Measurements from ENCODE around the gene GPR3.
A peak's percentile ranks its signal among the peaks of the same experiment; 100 is the strongest.
"Not testable (repeated sequence)": the region's sequence is repeated elsewhere in the genome, so short reads cannot be mapped to it uniquely, and the experiment has no call there.

The GPR3 gene

DNA sequence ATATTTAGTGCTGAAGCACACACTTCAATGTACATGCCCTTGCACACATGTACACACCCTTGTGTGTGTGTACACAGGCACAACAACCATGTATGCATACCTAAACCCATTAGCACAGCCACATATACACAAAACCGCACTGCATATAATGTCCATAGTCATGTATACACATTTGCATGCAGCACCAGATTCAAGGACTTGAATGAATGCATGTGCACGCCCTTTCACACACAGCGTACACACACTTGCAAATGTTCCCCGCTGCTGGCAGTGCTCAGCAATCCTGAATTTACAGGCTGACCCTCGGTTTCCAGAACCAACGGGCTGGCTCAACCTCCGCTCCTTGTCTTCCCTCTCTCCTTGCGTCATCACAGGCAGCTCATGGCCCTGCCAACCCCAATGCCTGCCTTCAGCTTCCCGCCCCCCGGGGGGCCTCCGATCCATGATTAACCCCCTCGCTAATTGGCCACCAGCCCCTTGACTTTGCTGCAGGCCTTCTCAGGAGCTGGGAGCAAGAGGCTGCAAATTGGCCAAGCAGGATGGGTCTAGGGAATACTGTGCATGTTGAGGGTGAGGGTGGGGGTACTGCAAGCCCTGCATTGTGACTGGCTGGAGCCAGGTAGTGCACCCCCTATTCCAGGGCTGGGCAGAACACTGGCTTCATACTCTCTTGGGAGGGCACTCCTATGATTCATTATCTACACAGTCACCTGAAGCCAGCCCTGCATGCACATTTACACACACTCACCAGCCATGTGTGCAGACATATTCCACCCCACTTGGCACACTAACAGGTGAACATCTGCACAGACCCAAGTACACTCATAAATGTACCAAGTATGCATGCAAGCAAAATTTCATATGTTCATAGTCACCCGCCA is 7.9 kb downstream of the GPR3 start:
- no peak for DNase-seq

DNA sequence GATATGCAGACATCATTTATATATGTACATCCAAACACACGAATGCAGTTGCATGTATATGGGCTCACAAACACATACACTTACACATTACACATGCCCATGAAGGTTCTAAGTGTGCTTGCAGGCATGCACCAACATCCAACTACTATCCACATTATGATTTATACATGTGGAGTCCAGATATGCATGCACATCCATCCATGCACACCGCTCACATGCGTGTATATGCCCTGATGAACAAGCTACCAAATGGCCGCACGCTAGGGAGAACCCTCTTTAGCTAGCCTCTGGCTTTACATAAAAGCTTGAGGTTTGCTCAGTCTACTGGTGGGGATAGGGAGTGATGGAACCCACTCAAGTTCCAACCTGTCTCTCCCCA is 8.5 kb downstream of the GPR3 start:
- no peak for DNase-seq

DNA sequence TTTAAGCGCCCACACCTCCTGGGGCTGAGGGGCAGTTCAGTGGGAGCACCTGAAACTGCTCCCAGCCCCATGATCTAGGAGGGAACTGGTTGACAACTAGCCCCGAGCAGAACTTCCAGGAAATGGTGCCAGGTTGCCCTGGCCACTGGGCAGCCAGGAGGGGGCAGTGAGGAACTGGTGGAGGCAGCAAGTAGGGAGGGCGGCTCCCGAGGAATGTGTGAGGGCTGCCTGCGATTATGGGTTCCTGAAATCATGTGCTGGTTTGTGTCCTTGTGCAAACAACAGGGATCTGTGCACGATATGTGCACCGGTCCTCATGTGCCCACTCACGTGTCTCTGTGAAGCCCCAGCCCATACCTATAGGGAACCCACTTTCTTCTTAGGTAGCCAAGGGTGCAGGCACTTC is 9.9 kb downstream of the GPR3 start:
- peak in 1 of 2 experiments; percentile 32 for DNase-seq

DNA sequence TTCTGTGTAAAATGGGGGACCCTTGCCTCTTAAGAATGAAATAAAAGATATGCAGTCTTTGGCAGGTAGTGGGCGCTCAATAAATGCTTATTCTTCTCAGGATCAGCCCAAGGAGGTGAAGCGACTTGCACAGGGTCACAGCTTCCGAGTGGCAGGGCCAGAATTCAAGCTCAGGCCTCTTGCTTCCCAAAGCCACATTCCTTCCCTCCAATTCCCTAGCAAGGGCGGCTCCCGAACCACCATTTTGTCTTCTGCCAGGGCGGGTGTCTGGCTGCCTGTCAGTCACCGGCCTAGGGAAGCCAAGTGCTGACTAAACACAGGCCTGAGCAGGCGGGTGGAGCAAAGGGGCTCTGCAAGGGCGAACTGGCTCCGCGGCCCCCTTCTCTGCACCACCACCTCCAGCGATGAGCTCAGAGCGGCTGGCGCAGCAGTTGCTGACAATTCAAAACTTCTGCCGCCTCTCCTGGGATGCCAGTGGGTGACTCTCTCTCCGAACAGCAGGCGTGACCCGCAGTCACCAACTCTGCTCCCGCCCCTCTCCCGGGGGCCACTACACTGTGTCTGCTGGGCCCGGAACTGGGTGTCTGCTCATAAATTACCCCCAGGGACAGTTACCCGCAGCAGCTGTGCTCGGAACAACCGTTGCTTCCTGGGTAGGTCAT is 10.8 kb downstream of the GPR3 start:
- no peak for DNase-seq

DNA sequence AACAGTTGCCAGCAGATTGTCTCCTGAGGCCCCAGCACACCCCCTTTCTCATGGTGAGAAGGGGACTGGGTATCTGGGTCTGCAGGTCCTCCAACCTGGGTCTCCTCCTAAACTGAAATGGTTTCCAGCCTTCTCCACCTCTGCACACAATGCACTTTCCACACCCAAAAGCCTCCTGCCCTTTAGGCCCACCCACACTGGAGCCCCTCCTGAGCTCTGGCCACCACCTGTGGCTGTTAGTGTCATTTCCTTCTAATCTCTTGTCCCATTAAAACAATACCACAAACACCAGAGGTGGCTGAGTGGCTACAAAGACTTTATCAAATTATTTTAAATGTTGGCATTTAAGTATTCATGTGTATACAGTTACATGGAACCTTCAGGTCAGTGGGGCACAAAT is 11.5 kb downstream of the GPR3 start:
- DNase-seq, result no peak

DNA sequence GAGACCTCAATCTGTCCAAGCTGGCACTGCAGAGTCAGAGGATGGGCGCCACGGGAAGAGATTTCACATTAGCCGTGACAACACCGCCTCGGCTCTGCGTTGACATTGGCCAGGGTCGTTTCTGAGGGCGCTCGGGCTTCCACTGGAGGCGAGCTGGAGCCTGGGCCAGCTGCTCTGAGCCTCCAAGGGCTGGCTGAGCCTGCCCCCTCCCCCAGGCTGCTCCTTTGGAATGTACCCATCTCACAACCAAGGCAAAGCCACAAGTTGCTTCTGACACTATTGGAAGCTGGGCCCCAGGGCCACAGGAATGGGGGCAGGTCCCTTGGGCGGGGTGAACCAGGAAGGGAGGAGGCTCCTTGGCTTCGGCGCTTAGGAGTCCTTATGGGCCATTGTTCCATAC is 12.7 kb downstream of the GPR3 start:
- no peak for DNase-seq

DNA sequence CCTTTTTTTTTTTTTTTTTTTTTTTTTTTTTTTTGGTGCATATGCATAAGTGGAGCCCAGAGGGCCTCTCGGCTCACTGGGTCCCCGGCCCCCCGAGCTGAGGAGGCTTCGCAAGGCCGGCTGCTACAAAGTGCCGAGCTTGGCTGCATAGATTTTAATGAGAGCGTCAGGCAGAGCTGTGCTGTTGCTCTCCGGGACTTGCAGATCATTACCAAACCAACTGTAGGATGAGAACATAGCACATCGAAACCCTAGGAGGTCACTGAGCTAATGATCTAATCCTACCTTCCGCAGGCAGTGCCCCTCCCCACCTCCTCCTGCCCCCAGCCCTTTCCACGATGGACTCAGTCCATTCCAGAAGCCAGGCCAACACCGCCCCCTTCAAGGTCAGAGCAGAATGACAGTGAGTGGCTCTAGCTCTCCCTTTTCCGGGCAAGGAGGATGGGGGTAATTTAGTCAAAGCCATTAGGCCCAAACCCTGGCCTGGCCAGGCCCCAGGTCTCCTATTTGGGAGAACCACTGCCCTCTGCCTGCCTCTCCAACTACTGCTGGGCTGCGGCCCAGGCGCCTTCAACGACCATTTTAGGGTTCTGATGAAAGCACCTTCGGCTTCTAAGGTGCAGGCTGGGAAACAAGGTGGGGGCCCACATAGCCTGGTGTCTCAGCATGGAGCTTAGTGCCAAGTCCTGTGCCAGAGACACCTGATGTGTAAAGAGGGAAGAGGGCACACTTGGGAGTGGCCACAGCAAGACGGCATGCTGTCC is 13.4 kb downstream of the GPR3 start:
- DNase-seq, result not testable (repeated sequence)

DNA sequence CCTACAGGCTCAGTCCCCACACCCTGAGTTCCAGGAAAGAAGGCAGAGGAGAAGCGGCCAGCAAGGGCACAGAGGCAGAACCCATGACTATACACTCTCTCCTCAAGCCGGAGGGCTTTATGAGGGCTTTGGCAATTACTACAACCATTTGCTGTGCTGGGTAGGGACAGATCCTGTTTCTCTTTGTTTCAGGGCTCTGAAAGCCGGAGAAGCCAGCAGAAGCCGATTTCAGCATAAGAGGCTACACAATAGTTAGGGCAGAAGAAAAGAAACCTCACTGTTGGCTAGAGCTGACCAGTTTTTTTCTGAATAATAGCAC is 13.9 kb downstream of the GPR3 start:
- no peak for DNase-seq

DNA sequence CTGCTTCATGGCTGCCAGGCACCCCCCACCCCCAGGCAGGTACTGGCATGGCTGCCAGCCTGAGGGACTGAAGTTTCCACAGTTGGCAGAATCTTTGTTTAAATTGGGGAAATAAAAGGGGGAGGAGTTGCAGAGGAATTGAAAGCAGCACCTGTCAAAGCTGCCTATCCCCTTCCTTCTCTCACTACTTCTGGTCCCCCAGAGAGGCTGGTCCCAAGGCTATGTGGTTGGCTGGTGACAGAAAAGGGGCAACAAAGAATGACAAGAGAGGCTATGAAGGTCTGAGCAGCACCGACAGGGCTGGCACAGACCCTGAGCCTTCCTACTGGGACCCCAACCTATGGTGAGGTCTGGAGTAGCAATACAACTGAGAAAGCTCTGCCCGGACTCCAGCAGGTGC is 14.4 kb downstream of the GPR3 start:
- DNase-seq, result not testable (repeated sequence)

DNA sequence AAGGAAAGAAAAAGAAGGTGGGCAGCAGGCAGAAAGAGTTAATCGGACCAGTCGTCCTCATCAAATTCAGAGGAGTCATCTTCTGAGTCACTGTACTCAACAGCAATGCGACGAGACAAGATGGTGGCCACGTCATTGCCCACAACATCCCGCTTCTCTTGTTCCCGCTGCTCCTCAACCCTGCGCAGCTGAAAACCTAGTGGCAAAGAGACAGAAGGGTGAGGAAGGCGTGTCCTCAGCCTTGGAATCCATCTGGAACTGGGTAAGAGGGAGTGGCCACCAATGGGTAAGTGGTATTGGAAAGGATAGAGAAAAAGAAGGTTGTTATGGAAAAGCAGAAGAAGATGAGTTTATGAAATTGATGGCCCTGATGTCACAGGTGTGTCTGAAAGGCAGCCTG is 15.7 kb downstream of the GPR3 start:
- DNase-seq, result no peak

DNA sequence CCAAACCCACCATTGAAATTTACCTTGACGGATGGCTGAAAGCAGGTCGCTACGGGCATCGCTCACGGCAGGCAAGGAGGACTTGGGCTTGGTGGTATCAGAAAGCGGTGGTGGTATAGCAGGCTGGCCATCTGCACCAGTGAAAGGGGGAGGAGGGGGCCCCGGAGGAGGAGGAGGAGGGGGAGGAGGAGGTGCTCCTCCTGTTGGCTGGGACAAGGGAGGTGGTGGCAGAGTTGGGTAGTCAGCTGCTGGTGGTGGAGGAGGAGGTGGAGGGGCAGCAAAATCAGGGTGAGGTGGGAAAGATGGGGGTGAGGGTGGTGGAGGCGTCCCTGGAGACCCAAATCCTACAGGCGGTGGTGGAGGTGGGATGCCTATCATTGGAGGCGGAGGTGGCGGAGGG is 17.2 kb downstream of the GPR3 start:
- DNase-seq, result no peak

DNA sequence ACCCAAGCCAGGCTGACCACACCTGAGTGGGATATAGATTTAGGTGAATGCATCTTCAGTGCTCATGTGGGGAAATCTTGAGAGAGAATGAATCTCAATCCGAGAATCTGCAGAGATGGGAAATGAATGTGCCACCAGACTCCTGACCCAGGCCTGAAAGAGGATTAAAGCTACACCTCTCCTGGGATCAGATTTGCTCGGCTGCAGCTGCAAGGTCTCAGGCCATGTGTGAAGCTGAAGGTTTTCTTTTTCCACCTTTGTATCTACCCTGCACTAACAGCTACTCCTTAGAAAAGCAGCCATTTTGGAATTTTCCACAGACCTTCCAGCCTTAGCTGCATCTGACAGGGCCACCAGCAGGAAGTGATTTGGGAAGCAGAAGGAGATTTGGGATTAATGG is 18.3 kb downstream of the GPR3 start:
- no peak for DNase-seq

DNA sequence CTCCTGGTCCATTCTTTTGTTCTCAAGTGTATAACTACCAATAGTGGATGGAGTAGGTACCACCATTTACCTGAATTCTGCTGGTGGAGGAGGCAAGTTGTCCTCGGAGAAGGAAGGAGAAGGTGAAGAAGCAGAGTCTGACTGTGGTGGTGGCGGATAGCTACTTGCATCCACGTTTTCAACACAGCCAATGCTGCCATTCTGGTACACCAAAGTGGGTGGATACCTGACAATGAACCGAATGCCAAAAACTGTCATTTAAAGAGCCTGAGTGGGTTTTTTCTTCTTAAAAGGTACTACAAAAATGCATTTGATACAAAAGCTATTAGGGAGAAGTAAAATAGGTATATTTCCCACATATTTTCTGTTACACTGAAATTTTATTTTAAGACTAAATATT is 20.1 kb downstream of the GPR3 start:
- DNase-seq, result no peak

DNA sequence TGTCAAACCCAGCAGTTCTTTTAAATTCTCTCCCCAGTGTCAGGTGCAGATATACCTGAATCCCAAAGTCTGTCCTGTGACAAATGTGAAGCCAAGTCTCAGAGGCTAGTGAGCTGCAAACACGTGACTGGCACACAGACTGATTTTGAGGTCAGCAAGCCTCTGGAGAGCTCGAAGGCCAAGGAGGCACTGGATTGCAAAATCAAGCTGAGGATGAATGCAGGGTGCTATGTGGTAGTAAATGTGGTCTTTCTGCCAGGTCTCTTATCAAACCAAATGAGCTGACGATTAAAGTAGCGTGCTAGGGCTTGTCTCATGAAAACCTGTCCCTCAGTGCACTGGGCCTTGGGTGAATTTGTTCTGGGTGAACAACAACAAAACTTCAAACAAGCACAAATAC is 20.6 kb downstream of the GPR3 start:
- DNase-seq, result no peak

DNA sequence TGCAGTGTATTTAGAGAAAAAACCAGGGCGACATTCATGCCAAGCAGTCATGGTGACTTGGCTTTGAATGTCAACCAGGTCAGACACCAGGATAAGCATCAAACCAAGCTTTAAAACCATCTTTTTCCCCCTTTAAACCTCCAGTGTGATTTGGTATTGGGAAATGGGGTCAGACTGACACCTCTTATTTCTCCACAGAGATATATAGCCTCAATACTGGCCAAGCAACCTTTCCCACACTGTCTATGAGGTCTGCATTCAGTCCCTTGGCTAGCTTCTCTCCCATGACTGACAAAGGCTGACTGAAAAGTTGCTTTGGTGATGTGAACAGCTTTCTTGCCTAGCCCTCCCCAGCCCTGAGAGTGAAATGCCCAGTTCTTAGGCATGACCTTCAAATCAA is 21.7 kb downstream of the GPR3 start:
- DNase-seq, result no peak

DNA sequence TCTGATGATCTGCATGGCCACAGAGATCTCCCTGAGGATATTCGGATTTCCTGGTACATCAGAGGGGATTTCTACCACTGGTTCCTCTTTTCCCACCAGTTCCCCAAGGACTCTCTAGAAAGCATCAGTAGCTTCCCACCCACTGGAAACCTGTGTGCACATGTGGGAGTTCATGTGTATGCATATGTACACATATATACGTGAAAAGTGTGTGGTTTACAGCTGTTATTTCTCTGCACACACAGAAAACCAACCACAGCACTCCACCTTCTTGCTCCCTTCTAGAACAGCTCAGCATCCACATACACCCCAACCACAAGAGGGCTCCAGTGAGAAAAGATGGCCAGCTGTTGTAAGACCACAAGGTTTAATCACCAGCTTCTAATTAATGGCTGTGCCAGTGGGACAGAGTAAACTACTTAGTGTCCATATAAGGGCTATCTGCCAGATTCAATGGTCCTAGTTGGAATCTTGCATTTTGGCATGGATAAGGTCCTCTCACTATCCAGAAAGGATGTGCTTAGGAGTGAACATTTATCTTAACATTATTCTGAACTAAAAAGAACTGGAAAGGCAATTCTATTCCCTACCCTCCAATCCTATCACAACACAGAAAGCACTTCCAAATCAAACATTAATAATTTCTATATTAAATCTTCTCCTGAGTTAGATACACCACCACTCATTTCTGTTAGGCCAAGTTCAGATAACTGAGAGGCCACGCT is 24.1 kb downstream of the GPR3 start:
- DNase-seq, result peak; percentile 54 to 62

DNA sequence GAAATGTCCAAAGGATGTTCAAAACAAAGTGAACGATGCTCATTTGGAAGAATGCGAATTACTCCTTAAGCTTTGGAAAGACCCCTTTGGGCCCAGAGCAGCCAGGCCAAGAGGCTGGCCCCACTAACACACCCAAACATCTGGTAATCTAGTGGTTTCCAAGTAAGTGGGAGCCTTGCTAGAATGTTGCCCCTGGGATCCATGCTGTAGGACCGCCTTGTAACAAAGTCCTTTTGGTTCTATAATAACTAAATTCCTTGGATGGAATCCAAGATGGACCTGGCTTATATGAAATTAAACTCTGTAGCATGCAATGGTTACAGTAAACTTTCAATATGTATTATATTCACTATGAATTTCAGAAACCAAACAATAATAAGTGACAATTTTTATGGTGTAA is 25.3 kb downstream of the GPR3 start:
- DNase-seq, result no peak

DNA sequence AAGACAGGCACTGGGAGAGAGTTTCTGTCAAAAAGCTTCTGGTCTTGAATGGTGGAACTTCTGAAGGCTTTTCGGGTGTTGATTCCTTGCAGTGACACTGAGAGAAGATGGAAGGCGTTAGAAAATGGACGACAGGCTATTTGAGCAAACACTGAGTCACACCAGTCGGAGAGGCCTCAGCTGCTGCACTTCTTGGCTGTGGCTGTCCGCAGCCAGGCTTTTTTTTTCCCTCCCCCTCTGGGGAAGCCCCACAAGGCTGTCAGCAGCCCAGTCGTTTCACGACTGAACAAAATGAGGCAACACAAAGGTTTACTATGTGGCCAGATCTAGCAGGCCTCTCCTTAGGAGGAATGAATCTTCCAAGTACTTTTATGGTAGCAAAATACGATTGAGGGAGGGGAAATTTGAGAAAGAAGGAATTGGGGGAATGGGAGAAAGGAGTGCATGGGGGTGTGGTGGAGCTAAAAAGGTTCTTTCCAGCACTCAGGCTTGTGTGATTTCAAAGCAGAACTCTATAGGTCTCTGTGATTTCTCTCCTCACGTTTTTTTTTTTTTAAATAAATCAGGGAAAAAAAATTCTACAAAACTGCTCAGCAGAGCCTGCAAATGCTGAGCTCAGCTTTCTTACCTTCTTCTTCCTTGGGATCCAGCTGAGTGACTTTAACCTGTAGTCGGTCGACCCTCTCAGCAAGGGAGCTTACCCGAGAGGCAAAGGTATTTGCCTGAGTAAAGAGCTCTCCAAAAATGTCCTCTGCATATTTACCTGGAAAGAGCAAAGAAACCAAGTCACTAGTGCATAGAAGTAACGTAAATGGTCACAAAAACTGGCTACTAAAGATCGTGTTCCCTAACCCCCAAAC is 26.1 kb downstream of the GPR3 start:
- DNase-seq, result peak; percentile 67 to 76

DNA sequence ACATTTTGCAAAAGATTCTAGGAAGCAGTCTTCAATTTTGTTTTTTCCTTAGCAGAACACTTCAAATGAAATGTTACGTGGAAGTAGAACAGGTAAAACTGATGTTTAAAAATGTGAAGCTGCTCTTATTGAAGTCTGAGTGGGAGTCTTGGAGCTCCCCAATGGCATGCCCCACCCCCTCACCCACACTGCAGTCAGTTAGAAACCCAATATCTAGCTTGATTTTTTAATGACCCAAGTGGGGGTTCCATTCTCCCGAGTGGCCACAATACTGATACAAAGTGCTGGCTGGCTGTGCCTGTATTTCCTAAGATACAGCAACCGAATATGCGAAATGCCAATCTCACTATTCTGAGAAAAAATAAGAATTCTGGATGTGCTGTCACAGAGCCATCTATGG is 31.3 kb downstream of the GPR3 start:
- no peak for DNase-seq

DNA sequence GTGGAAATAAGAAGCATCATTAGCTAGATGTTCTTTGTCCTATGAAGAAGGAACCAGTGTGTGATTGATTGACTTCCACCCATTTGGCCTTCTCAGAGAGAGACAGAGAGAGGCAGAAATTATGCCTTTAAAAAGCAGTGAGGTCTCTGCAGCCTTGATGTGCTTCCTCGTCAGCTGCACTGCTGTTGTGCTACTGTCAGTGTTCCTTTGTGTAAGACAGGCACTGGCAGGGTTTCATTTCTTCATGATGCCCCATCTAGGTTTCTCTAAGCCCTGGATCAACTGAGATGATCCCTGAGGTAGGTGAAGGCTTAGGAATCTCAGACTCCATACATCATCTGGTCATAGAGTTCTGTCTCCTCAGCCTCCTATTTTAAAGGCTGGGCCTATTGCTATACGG is 34.9 kb downstream of the GPR3 start:
- DNase-seq, result no peak

DNA sequence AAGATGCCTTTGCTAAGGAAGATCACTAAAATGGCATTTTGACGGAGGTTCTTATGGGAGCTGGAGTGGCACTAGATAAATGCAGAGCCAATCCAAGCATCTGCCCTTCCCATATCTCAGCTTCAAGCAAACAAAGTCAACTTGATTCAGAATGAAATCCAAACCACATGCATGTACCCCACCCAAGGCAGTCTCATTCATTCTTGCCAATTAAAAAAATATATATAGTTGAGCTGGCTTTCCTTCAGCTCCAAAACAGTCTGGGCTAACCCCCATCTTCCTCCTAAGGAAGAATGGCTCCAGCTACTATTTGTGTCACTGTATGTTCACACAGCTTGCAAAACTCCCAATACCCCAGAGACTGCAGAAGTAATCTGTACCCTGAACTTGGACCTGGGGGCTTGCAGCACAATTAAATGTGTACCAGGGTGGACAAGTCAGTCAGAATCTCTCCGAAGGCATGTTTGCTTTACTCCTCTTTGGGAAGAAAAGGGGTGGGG is 35.4 kb downstream of the GPR3 start:
- no peak for DNase-seq

Data from activated CD4-positive, alpha-beta T cell treated with anti-CD3 and anti-CD28 coated beads, Interleukin-2, amount 50 U/mL, for 48 hours (primary cell).